HL-60 (cell line): Measurements from ENCODE around the gene PSMA5.
A peak's percentile ranks its signal among the peaks of the same experiment; 100 is the strongest.

ENCODE experiments used
- DNase-seq, 2 experiments: peaks; one replicate each; pipeline ENCODE4 v3.0.0-alpha.2; 2010 to 2020; ENCODE audit warnings: low read depth in 1 of 2, low spot score in 1 of 2
- H3K27ac ChIP-seq: fragments of 250-450 bp; sonication (Bioruptor Pico); replicated peaks from 2 replicates; pipeline ENCODE4 v1.5.1; 2020; ENCODE audit warnings: mild to moderate bottlenecking, moderate library complexity
- H3K27me3 ChIP-seq: fragments of 250-450 bp; sonication (Bioruptor Pico); 2 replicates; pipeline ENCODE4 v1.5.1; 2021; ENCODE audit warnings: mild to moderate bottlenecking, moderate library complexity; ENCODE audit not compliant: insufficient read depth, poor library complexity, severe bottlenecking
- H3K4me3 ChIP-seq: replicated peaks from 2 replicates; pipeline ENCODE4 v1.5.1; 2011; ENCODE audit warnings: mild to moderate bottlenecking, control low read depth, low read length; ENCODE audit not compliant: insufficient read depth
- CTCF ChIP-seq: IDR thresholded peaks from one replicate; pipeline ENCODE4 v1.5.1; 2011; ENCODE audit warnings: low read length, control low read depth, inconsistent platforms; ENCODE audit not compliant: insufficient read depth
- GABPA ChIP-seq: IDR thresholded peaks from 2 replicates; pipeline ENCODE4 v1.6.1; 2012; ENCODE audit warnings: low read depth
- POLR2AphosphoS5 ChIP-seq: IDR thresholded peaks from 2 replicates; pipeline ENCODE4 v1.6.1; 2012; ENCODE audit warnings: low read depth
- SPI1 ChIP-seq: IDR thresholded peaks from 2 replicates; pipeline ENCODE4 v1.6.1; 2012; ENCODE audit warnings: low read depth, mild to moderate bottlenecking, borderline replicate concordance
- TF ChIP-seq, protein P1 (sequence below): IDR thresholded peaks from 2 replicates; pipeline ENCODE4 v1.6.1; 2012; ENCODE audit warnings: low read depth; ENCODE audit not compliant: insufficient replicate concordance

Gene PSMA5

DNA sequence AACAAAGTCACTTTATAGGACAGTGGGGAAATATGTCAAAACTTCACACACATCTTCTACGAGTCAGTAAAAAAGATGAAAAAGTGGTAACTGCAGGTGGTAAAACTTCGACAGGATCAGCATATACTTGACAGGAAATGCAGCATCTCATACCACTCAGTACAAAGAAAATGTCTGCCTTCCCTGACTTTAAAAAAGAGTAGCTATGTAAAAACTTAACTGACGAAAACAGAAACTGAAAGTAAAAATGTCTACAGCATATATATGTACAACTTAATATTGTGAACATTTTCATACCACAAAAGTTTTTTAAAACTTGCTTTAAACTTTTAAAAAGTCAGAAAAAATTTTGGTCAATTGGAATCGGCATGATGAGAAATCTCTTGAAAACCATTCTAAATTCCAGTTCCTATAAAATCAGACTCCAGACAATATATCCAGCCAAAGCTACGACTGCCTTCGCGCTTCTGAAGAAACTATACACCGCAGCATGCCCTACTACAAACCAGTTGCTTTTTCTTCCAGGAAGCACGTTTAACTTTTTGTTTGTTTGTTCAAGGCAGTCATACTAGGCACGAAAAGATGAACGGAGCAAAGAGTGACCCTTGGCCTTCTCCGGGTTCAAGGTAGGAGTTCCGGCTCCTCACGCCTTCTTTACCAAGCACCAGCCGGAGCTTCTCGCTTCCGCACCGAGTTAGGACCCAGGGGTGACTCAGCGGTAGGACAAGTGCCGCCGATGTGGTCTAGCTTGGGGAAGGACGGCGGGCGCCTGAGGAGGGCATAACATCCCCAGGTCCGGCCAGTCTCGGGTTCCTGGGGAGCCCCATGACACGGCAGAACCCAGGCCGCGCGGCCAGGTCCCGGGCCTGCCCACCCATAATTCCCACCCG is 612 bp downstream of the PSMA5 start:
- peak in 1 of 2 experiments; percentile 74 for DNase-seq
- TF ChIP-seq CTCF, result no peak
- TF ChIP-seq POLR2AphosphoS5, result no peak
- TF ChIP-seq, protein P1, sequence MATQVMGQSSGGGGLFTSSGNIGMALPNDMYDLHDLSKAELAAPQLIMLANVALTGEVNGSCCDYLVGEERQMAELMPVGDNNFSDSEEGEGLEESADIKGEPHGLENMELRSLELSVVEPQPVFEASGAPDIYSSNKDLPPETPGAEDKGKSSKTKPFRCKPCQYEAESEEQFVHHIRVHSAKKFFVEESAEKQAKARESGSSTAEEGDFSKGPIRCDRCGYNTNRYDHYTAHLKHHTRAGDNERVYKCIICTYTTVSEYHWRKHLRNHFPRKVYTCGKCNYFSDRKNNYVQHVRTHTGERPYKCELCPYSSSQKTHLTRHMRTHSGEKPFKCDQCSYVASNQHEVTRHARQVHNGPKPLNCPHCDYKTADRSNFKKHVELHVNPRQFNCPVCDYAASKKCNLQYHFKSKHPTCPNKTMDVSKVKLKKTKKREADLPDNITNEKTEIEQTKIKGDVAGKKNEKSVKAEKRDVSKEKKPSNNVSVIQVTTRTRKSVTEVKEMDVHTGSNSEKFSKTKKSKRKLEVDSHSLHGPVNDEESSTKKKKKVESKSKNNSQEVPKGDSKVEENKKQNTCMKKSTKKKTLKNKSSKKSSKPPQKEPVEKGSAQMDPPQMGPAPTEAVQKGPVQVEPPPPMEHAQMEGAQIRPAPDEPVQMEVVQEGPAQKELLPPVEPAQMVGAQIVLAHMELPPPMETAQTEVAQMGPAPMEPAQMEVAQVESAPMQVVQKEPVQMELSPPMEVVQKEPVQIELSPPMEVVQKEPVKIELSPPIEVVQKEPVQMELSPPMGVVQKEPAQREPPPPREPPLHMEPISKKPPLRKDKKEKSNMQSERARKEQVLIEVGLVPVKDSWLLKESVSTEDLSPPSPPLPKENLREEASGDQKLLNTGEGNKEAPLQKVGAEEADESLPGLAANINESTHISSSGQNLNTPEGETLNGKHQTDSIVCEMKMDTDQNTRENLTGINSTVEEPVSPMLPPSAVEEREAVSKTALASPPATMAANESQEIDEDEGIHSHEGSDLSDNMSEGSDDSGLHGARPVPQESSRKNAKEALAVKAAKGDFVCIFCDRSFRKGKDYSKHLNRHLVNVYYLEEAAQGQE, result no peak
- TF ChIP-seq SPI1, result no peak
- TF ChIP-seq GABPA, result no peak
- Histone ChIP-seq H3K27ac (peak overlapping the region; percentile 88), H3K4me3 (peak overlapping the region; percentile 91), H3K27me3 (no peaks in the 10 kb centered on the region)

GRCh38 chr1:109423498-109423897 is 2.8 kb downstream of the PSMA5 start:
- H3K27ac ChIP-seq, result no peak overlapping the region
- TF ChIP-seq SPI1 (no peak), CTCF (no peak)
- H3K4me3 ChIP-seq, result no peak overlapping the region
- no peak for DNase-seq
- no peaks in the 10 kb centered on the region for H3K27me3 ChIP-seq

DNA sequence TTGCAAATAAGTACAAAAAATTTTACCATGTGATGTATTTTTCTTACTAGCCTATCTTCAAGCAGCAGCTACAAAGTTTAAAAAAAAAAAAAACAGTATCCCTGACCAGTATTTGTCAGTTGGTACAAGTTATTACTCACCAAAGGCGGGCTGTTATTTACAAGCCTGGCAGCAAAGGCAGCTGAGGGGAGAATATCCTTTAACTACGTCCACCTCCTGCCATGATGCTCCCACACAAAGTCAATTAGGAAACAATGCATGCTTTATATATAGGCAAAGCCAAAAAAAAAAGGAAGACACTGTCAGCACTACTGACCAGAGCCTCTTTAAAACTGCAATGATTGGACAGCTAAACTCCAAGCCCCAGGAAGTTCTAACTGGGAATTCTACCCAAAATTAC is 13.7 kb downstream of the PSMA5 start:
- no peak overlapping the region for H3K27ac ChIP-seq
- H3K27me3 ChIP-seq, result no peaks in the 10 kb centered on the region
- DNase-seq, result no peak
- H3K4me3 ChIP-seq, result no peak overlapping the region
- TF ChIP-seq CTCF (no peak), GABPA (no peak), POLR2AphosphoS5 (no peak), SPI1 (no peak)
- TF ChIP-seq, protein P1, result no peak

- DNase-seq, result no peak
- no peak for TF ChIP-seq SPI1
- H3K27ac ChIP-seq, result no peak overlapping the region
- no peaks in the 10 kb centered on the region for H3K27me3 ChIP-seq
- no peak overlapping the region for H3K4me3 ChIP-seq
Observed at GRCh38 chr1:109404838-109405237, 21.4 kb downstream of the PSMA5 start.
